22Rv1 (cell line): Measurements from ENCODE around the gene RAB22A.

Experiments used
- ZFX ChIP-seq: fragments of 450-650 bp; IDR thresholded peaks from 2 replicates; pipeline ENCODE4 v1.6.1; 2017; ENCODE audit warnings: antibody characterized with exemption, borderline replicate concordance
- TF ChIP-seq, protein P1 (sequence below): fragments of 450-650 bp; IDR thresholded peaks from 2 replicates; pipeline ENCODE4 v1.5.1; 2017; ENCODE audit warnings: mild to moderate bottlenecking

DNA sequence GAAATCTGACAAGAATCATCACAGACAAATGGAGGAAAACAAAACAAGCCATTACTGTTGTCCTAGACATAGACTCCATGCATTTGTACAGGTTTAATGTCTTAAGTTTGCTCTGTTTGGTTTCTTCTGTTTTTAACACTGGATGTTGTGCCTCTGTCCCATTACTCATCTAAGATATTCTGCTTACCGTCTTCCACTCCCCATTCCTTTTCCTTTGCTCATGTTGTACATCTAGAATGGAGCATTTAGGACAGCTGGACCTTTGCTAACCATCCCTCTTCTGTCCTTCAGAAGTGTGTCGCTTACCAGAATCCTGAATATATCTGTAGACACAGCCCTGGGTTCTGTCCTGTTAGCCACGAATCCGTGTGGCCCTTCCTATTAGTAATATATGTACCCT, 35.2 kb downstream of the RAB22A start:
- TF ChIP-seq, protein P1, sequence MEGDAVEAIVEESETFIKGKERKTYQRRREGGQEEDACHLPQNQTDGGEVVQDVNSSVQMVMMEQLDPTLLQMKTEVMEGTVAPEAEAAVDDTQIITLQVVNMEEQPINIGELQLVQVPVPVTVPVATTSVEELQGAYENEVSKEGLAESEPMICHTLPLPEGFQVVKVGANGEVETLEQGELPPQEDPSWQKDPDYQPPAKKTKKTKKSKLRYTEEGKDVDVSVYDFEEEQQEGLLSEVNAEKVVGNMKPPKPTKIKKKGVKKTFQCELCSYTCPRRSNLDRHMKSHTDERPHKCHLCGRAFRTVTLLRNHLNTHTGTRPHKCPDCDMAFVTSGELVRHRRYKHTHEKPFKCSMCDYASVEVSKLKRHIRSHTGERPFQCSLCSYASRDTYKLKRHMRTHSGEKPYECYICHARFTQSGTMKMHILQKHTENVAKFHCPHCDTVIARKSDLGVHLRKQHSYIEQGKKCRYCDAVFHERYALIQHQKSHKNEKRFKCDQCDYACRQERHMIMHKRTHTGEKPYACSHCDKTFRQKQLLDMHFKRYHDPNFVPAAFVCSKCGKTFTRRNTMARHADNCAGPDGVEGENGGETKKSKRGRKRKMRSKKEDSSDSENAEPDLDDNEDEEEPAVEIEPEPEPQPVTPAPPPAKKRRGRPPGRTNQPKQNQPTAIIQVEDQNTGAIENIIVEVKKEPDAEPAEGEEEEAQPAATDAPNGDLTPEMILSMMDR: no peak
- TF ChIP-seq ZFX: no peak
